ENCODE results near the gene YTHDC1.
"Not testable (repeated sequence)": the region's sequence is repeated elsewhere in the genome, so short reads cannot be mapped to it uniquely, and the experiment has no call there.

The YTHDC1 gene

GRCh38 chr4:68349649-68350360 is at the start of gene YTHDC1:
Gene YTHDC1 (minus strand): TSS chr4:68350090. CDS start chr4:68349753, 337 bp downstream.
- Histone ChIP-seq H3K36me3 (ENCODE audit: control insufficient read depth, insufficient read depth, low read length) (no peaks in the 10 kb centered on the region; the same call in 1 of the 2 replicates), H3K27me3 (replicated peaks; ENCODE audit: control insufficient read depth, insufficient read depth, low read length) (no peaks in the 10 kb centered on the region), H3K4me3 (replicated peaks; ENCODE audit: low read depth, low read length) (peak within 1 kb of the TSS; percentile 90)
- peak; percentile 91 for DNase-seq (ENCODE audit: extremely low read depth, insufficient read length)
- TF ChIP-seq CTCF (IDR thresholded peaks at IDR 0.05; ENCODE audit: insufficient read depth, low read length, poor library complexity, severe bottlenecking), result no peak

- no peaks in the 10 kb centered on the region for H3K27me3 ChIP-seq (replicated peaks; ENCODE audit: control insufficient read depth, insufficient read depth, low read length)
- no peaks in the 10 kb centered on the region for H3K36me3 ChIP-seq (ENCODE audit: control insufficient read depth, insufficient read depth, low read length)
- no peak overlapping the region for H3K4me3 ChIP-seq (replicated peaks; ENCODE audit: low read depth, low read length)
- no peak for DNase-seq (ENCODE audit: extremely low read depth, insufficient read length)
- TF ChIP-seq CTCF (IDR thresholded peaks at IDR 0.05; ENCODE audit: insufficient read depth, low read length, poor library complexity, severe bottlenecking), result no peak
Observed at GRCh38 chr4:68399306-68399705, 49.4 kb upstream of the YTHDC1 start.

- H3K27me3 ChIP-seq (replicated peaks; ENCODE audit: control insufficient read depth, insufficient read depth, low read length), result no peaks in the 10 kb centered on the region
- no peak overlapping the region for H3K4me3 ChIP-seq (replicated peaks; ENCODE audit: low read depth, low read length)
Observed at GRCh38 chr4:68396756-68397155, 46.9 kb upstream of the YTHDC1 start.

GRCh38 chr4:68391436-68391835 is 41.5 kb upstream of the YTHDC1 start:
- Histone ChIP-seq H3K27me3 (replicated peaks; ENCODE audit: control insufficient read depth, insufficient read depth, low read length) (no peaks in the 10 kb centered on the region), H3K36me3 (ENCODE audit: control insufficient read depth, insufficient read depth, low read length) (no peaks in the 10 kb centered on the region), H3K4me3 (replicated peaks; ENCODE audit: low read depth, low read length) (no peak overlapping the region)
- TF ChIP-seq CTCF (IDR thresholded peaks at IDR 0.05; ENCODE audit: insufficient read depth, low read length, poor library complexity, severe bottlenecking), result no peak
- no peak for DNase-seq (ENCODE audit: extremely low read depth, insufficient read length)

More at GRCh38 chr4:68396756-68397155, 46.9 kb upstream of the YTHDC1 start:
- TF ChIP-seq CTCF (IDR thresholded peaks at IDR 0.05; ENCODE audit: insufficient read depth, low read length, poor library complexity, severe bottlenecking), result no peak
- no peaks in the 10 kb centered on the region for H3K36me3 ChIP-seq (ENCODE audit: control insufficient read depth, insufficient read depth, low read length)
- no peak for DNase-seq (ENCODE audit: extremely low read depth, insufficient read length)

GRCh38 chr4:68390205-68390935 is 40.5 kb upstream of the YTHDC1 start:
- Histone ChIP-seq H3K27me3 (replicated peaks; ENCODE audit: control insufficient read depth, insufficient read depth, low read length) (no peaks in the 10 kb centered on the region), H3K36me3 (ENCODE audit: control insufficient read depth, insufficient read depth, low read length) (no peaks in the 10 kb centered on the region), H3K4me3 (replicated peaks; ENCODE audit: low read depth, low read length) (no peak overlapping the region)
- TF ChIP-seq CTCF (IDR thresholded peaks at IDR 0.05; ENCODE audit: insufficient read depth, low read length, poor library complexity, severe bottlenecking), result no peak
- DNase-seq (ENCODE audit: extremely low read depth, insufficient read length), result no peak

- not testable (repeated sequence) for H3K36me3 ChIP-seq (ENCODE audit: control insufficient read depth, insufficient read depth, low read length); H3K4me3 ChIP-seq (replicated peaks; ENCODE audit: low read depth, low read length); DNase-seq (ENCODE audit: extremely low read depth, insufficient read length); H3K27me3 ChIP-seq (replicated peaks; ENCODE audit: control insufficient read depth, insufficient read depth, low read length)
Observed at GRCh38 chr4:68389386-68389913, 39.6 kb upstream of the YTHDC1 start.
